ENCODE measurements around the gene RRP12.

RRP12 gene

GRCh38 chr10:97312897-97313296 lies 88.2 kb downstream of the RRP12 start:
- DNase-seq (ENCODE audit: low spot score): no peak

- no peak for DNase-seq (ENCODE audit: low spot score)
These were observed 90.0 kb downstream of the RRP12 start for GRCh38 chr10:97311111-97311626.

GRCh38 chr10:97307866-97308780 lies 93.0 kb downstream of the RRP12 start:
- no peak for DNase-seq (ENCODE audit: low spot score)

- DNase-seq (ENCODE audit: low spot score): no peak
These were observed 93.7 kb downstream of the RRP12 start for GRCh38 chr10:97307441-97307840.

All from germinal center (tissue), 1 donor.